HG02870 (cell line): ENCODE data around the gene ZBED5.

Source experiments
- ATAC-seq: cut with Tn5 transposase; IDR thresholded peaks from one replicate; pipeline ENCODE4 v1.9.1; 2021; ENCODE audit warnings: mild to moderate bottlenecking, moderate library complexity; ENCODE audit not compliant: unreplicated experiment

The ZBED5 gene

DNA sequence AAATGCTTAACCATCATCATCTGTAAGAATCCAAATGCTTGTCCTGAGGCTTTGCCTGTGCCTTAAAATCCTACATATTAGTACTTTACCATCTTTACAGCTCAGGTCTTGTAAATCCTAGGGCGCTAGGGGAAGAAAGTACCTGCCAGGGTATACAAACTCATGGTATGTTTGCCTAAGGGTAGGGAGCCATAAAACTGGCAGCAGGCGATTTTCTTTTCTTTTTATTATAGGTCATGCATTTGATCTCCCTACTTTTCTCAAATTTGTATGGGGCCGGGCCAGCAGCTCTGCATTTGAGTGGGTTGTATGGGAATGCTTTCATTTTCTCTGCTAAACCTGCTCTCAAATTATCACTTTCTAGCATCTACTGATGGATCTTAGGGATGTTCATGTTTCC is 24.0 kb upstream of the ZBED5 start:
- no peak for ATAC-seq

GRCh38 chr11:10878408-10879214 is 20.8 kb upstream of the ZBED5 start:
- ATAC-seq, result no peak

DNA sequence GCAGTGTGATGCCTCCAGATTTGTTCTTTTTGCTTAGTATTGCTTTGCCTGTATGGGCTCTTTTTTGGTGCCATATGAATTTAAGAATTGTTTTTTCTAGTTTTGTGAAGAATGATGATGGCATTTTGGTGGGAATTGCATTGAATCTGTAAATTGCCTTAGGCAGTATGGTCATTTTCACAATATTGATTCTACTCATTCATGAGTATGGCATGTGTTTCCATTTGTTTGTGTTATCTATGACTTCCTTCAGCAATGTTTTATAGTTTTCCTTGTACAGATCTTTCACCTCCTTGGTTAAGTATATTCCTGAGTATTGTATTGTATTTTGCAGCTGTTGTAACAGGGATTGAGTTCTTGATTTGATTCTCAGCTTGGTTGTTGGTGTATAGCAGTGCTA is 18.3 kb upstream of the ZBED5 start:
- no peak for ATAC-seq

- no peak for ATAC-seq
Measured at GRCh38 chr11:10875430-10876021, 17.7 kb upstream of the ZBED5 start.

DNA sequence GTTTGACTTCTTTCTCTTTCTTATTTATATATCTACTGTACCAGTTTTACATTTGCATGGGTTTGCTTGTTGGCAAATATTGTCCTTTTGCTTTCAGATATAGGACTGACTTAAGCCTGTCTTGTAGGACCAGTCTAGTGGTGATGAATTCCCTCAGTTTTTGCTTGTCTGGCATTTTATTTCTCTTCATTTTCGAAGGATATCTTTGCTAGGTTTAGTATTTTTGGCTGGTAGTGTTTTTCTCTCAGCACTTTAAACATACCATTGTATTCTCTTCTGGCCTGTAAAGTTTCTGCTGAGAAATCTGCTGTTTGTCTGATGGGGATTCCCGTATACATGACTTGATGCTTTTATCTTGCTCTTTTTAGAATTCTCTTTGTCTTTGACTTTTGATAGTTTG is 14.2 kb upstream of the ZBED5 start:
- no peak for ATAC-seq

DNA sequence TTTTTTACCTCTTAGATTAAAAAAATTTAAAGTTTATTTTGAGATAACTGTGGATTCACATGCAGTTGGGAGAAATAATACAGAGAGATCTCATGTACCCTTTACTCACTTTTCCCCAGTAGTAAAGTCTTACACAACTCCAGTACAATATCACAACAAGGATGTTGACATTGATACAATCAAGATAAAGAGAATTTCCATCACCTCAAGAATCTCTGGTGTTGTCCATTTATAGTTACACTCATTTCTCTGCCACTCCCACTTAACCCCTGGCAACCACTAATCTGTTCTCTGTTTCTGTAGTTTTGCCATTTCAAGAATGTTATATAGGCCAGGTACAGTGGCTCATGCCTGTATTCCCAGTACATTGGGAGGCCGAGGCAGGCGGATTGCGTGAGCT is 10.5 kb upstream of the ZBED5 start:
- no peak for ATAC-seq

DNA sequence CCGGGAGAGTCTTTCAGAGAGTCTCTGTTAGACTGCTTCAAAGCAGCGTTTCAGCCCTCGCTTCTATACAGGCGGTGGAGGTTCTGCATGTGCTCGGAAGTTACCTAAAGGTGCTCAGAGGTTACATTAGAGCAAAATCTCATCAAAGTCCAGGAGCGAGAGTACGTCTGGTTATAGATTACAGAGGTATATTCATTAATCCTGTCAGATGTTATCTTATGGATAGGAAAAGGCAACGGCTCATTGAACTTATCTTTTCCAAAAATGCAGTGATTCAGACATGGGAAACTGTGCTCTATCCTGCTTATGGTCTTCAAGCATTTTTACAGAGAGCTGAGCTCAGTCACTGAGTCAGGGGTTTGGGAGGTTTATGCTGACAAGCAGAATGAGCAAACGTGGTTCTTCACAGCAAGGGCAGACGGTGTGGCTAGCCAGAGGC is 9.1 kb upstream of the ZBED5 start:
- ATAC-seq, result no peak

DNA sequence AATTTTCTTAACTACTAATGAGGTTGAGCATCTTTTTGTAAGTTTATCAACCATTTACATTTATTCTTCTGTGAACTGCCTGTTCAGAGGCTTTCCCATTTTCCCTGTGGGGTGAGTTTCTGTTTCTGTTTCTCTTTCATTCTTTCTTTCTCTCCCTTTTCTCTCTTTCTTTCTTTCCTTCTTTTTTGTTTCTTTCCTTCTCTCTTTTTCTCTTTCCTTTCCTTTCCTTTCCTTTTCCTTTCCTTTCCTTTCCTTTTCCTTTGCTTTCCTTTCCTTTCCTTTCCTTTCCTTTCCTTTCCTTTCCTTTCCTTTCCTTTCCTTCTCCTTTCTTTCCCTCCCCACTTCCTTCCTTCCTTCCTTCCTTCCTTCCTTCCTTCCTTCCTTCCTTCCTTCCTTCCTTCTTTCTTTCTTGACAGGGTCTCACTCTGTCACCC is 8.0 kb upstream of the ZBED5 start:
- ATAC-seq, result no peak

DNA sequence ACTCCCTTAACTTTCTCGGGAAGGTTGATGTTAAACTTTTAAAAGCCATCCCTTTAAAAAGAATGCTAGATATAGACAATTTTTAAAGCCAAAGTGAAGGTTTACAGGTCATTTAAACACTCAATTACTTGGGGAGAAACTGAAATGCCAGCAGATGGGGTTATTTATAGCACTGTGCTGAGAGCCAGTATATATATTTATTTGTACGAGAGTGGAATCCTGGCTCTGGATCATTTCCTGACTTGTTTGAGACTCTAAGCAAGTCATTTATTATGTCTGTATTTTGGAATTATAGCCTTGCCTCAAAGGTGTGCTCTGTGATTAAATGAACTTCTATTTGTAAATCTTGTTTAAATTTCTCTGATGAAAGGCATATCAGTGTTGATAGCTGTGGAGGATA is 6.8 kb upstream of the ZBED5 start:
- no peak for ATAC-seq

DNA sequence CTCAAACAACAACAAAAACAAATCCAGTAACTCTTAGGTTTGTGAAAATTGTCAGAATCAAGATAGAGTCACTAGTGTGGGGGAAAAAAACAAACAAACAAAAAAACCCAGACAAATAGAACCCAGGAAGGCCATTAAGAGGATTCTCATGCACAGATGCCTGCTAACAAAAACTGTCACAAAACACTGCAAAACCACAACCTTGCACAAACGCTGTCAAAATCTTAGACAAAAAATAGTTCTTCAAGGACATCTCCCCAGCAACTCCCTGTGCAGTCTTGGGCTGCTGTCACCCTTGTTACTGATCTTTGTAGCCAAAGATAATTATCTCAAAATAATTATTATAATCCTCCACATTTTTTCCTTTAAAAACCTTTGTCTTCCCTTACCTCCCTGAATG is 4.6 kb upstream of the ZBED5 start:
- ATAC-seq, result no peak

- ATAC-seq, result no peak
Measured at GRCh38 chr11:10861799-10862198, 3.9 kb upstream of the ZBED5 start.

GRCh38 chr11:10861047-10861446 is 3.2 kb upstream of the ZBED5 start:
- no peak for ATAC-seq

DNA sequence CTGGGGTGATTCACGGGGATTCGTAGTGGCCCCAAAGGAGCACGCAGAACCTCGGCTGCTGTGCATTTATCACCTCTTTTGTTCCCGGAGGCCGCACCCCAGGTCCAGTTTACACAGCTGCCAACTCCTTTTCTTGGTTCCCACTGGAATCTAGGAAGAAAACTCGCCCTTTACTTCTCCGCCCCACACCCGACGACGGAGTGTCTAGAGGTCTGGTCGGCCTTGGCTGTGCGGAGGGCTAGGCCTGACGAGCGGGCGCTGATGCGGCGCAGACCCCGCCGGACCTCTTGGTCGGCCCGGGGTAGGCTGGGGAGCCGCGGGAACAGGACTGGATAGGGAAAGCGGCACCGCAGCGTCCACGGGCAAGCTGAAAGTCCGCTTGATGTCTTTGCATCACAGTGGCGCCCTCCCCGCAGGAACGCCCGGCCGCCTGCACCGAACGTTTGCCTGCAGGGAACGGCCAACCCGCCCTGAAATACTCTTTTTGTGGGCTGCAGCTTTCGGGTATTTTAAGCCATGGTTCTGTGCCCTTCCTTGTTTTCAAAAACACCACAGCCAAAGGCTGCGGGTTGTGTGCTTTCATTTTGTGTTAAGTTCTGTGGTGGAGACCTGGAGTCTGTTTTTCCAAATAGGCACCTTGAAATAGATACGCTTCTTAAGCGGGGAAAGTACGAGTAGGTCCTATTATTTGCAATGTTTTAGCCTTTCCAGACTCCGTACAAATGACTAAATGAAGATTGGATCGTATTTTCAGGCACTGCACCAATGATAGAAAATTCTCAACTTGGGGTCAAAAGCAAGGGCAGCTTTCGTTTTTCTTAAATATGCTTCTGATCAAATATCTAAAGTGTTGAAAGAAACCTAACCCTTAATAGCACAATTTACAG is 829 bp upstream of the ZBED5 start:
- peak; percentile 16 for ATAC-seq

DNA sequence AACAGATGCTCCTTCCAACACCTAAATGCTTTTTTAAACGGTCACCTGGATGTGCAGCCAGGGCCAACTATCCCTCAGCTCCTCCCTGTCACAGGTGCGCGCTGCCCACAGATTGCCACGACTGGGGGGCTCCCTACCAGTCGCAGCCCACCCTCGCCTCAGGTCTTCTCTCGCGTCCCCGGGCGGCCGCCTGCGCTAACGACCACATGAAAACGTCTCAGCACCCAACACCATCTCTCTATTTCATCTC is 469 bp downstream of the ZBED5 start:
- ATAC-seq, result peak; percentile 17

DNA sequence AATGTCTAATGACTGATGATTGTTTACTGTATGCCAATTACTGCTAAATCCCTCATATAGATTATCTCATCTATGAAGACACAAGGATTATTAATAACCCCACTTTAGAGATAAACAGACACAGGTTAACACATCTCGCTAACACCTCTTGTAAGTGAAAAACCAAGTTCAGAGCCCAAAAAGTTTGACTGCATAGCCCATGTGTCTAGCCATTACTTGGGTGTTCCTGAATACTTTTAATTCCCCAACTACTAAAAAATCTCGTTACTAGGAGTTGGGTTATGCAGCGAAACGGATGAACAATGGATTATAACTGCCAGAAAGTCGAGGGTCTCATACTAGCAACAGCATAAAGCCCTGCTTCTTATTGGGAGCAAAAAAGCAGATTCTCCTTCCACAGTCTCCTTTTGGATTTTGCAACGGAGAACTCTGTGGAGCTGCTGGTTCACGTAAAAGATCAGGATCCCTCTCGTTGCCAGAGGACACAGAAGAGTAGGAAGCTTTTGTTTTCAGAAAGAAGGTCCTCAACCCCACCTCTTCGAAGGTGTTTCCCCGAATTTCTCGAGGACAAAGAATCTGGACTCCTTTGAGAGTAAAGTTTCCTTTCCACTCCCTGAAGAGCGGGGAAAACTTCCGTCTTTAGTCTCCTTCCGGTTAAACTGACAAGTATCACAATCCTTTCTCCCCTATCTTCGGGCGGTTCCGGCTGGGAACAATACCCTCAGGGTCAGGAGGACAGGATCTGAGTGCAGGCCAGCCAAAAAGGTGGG is 979 bp downstream of the ZBED5 start:
- peak; percentile 2 for ATAC-seq

DNA sequence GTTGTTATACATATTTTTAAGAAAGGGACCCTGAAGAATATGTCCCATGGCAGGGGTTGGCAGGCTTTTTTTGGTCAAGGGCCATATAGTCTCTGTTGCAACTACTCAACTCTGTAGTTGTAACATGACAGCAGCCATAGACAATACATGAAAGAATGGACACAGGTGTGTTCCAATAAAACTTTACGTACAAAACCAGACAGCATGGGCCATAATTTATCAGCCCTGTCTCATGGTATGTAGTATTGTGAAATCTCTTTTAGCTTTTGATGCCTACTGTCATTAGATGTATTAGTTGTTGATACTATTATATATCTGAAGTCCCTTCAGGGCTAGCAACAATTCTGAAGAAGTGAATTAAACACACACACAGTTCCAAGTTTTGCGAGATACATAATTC is 2.6 kb downstream of the ZBED5 start:
- no peak for ATAC-seq

- ATAC-seq, result no peak
Measured at GRCh38 chr11:10847960-10848860, 9.6 kb downstream of the ZBED5 start.

DNA sequence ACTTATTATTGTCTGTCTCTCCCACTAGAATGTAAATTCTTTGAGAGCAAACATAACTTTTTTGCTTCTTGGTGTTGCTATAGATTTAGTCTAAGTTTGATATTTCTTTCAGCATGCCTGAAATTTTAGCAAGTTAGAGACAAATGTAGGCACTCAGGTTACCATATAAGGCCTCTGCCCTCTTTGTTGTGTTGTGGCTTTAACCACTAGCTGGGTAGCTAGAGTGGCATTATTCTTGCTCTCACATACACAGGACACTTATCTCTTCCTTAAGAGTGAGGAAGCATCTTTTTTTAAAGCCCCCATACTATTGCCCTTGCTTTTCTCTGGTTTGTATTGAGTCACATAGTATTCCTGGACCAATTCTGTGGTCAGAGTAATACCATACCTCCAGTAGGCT is 11.2 kb downstream of the ZBED5 start:
- no peak for ATAC-seq

GRCh38 chr11:10845589-10845988 is 12.3 kb downstream of the ZBED5 start:
- no peak for ATAC-seq

GRCh38 chr11:10844796-10845195 is 13.1 kb downstream of the ZBED5 start:
- no peak for ATAC-seq
